Transverse colon (tissue), 4 donors: ENCODE results near the gene ARHGEF16.

Experiments used
- CTCF ChIP-seq, 5 experiments: fragments of 200-600 bp in 3 of 5; fragments of 450-650 bp in 2 of 5; sonication (generic) in 3 of 5; IDR thresholded peaks; 1 replicate in 2 of 5; 2 replicates in 3 of 5; pipeline ENCODE4 v1.5.1; 2016 to 2017; ENCODE audit warnings: antibody characterized with exemption in 5 of 5, inconsistent platforms in 3 of 5, mild to moderate bottlenecking in 2 of 5, moderate library complexity in 1 of 5
- EP300 ChIP-seq: sonication (generic); formaldehyde crosslinking; IDR thresholded peaks from one replicate; pipeline ENCODE4 v1.6.1; 2017; ENCODE audit warnings: antibody characterized with exemption, low read depth
- POLR2A ChIP-seq: fragments of 450-650 bp; IDR thresholded peaks from one replicate; pipeline ENCODE4 v1.6.1; 2016; ENCODE audit warnings: antibody characterized with exemption, mild to moderate bottlenecking, moderate library complexity
- POLR2AphosphoS5 ChIP-seq, 3 donors: sonication (generic); formaldehyde crosslinking; IDR thresholded peaks; one replicate each; pipeline ENCODE4 v1.6.1; 2016; ENCODE audit warnings: antibody characterized with exemption in 3 of 3

GRCh38 chr1:3430820-3431219 is 23.6 kb upstream of the ARHGEF16 start:
- TF ChIP-seq CTCF (IDR thresholded peaks at IDR 0.05) = no peak
- TF ChIP-seq POLR2A = no peak
- no peak for TF ChIP-seq POLR2AphosphoS5 (IDR thresholded peaks at IDR 0.05)
- no peak for TF ChIP-seq EP300
